Adipocyte (in vitro differentiated cells): ENCODE results near the gene RFXAP.
A peak's percentile ranks its signal among the peaks of the same experiment; 100 is the strongest.
"Not testable (repeated sequence)": the region's sequence is repeated elsewhere in the genome, so short reads cannot be mapped to it uniquely, and the experiment has no call there.

Experiments
- DNase-seq: peaks from one replicate; pipeline ENCODE4 v3.0.0-alpha.2; 2015; ENCODE audit warnings: low read depth
- H3K27me3 ChIP-seq: replicated peaks from 2 replicates; pipeline ENCODE4 v1.7.0; 2013; ENCODE audit warnings: mild to moderate bottlenecking, low read length, moderate library complexity; ENCODE audit not compliant: control insufficient read depth, insufficient read depth
- H3K36me3 ChIP-seq: 2 replicates; pipeline ENCODE4 v1.7.0; 2013; ENCODE audit warnings: low read length, mild to moderate bottlenecking, moderate library complexity; ENCODE audit not compliant: control insufficient read depth, insufficient read depth, severe bottlenecking
- H3K4me1 ChIP-seq: 2 replicates; pipeline ENCODE4 v1.7.0; 2013; ENCODE audit warnings: mild to moderate bottlenecking, low read length, moderate library complexity; ENCODE audit not compliant: control insufficient read depth, insufficient read depth
- H3K4me3 ChIP-seq: 2 replicates; pipeline ENCODE4 v1.7.0; 2013; ENCODE audit warnings: mild to moderate bottlenecking, low read length, moderate library complexity
- H3K9ac ChIP-seq: 2 replicates; pipeline ENCODE4 v1.7.0; 2013; ENCODE audit warnings: mild to moderate bottlenecking, low read length, moderate library complexity
- H3K9me3 ChIP-seq: 2 replicates; pipeline ENCODE4 v1.7.0; 2013; ENCODE audit warnings: mild to moderate bottlenecking, low read length, moderate library complexity; ENCODE audit not compliant: control insufficient read depth

The RFXAP gene

GRCh38 chr13:36818804-36819738, at the start of gene RFXAP:
Gene RFXAP, plus strand, starts transcription at chr13:36819222. Its CDS starts 136 bp downstream, at chr13:36819358.
- no peaks in the 10 kb centered on the region for H3K9me3 ChIP-seq
- peaks cover 14% of the 10 kb centered on the region for H3K4me1 ChIP-seq
- peak; percentile 95 for DNase-seq
- peak within 1 kb of the TSS; percentile 83 for H3K9ac ChIP-seq
- H3K27me3 ChIP-seq = no peaks in the 10 kb centered on the region
- peak within 1 kb of the TSS; percentile 89 for H3K4me3 ChIP-seq
- no peaks in the 10 kb centered on the region for H3K36me3 ChIP-seq

- H3K36me3 ChIP-seq = no peaks in the 10 kb centered on the region
- H3K9me3 ChIP-seq = peaks cover 7% of the 10 kb centered on the region
- H3K4me3 ChIP-seq = no peak overlapping the region
- no peak overlapping the region for H3K9ac ChIP-seq
- no peaks in the 10 kb centered on the region for H3K27me3 ChIP-seq
- no peak for DNase-seq
- H3K4me1 ChIP-seq = no peaks in the 10 kb centered on the region
Observed at GRCh38 chr13:36769545-36769944, 49.5 kb upstream of the RFXAP start.

GRCh38 chr13:36770741-36771140, 48.3 kb upstream of the RFXAP start:
- H3K4me1 ChIP-seq = peaks cover 3% of the 10 kb centered on the region
- H3K9ac ChIP-seq = no peak overlapping the region
- DNase-seq = no peak
- H3K9me3 ChIP-seq = peaks cover 7% of the 10 kb centered on the region
- no peaks in the 10 kb centered on the region for H3K36me3 ChIP-seq
- H3K4me3 ChIP-seq = no peak overlapping the region
- no peaks in the 10 kb centered on the region for H3K27me3 ChIP-seq

GRCh38 chr13:36772853-36773252, 46.2 kb upstream of the RFXAP start:
- Histone ChIP-seq H3K4me1 (peaks cover 3% of the 10 kb centered on the region), H3K36me3 (no peaks in the 10 kb centered on the region), H3K4me3 (no peak overlapping the region), H3K9me3 (no peaks in the 10 kb centered on the region), H3K9ac (no peak overlapping the region), H3K27me3 (no peaks in the 10 kb centered on the region)
- DNase-seq = no peak

GRCh38 chr13:36774931-36775330, 44.1 kb upstream of the RFXAP start:
- Histone ChIP-seq H3K9ac (no peak overlapping the region), H3K4me1 (peaks cover 3% of the 10 kb centered on the region), H3K4me3 (no peak overlapping the region), H3K27me3 (no peaks in the 10 kb centered on the region), H3K9me3 (no peaks in the 10 kb centered on the region), H3K36me3 (no peaks in the 10 kb centered on the region)
- peak; percentile 41 for DNase-seq

GRCh38 chr13:36776175-36776574, 42.8 kb upstream of the RFXAP start:
- DNase-seq = no peak
- Histone ChIP-seq H3K4me1 (peaks cover 3% of the 10 kb centered on the region), H3K4me3 (no peak overlapping the region), H3K36me3 (no peaks in the 10 kb centered on the region), H3K9me3 (no peaks in the 10 kb centered on the region), H3K9ac (no peak overlapping the region), H3K27me3 (no peaks in the 10 kb centered on the region)

GRCh38 chr13:36778083-36778671, 40.8 kb upstream of the RFXAP start:
- no peak overlapping the region for H3K4me3 ChIP-seq
- peak; percentile 69 for DNase-seq

GRCh38 chr13:36783890-36784289, 35.1 kb upstream of the RFXAP start:
- H3K4me3 ChIP-seq = no peak overlapping the region
- H3K27me3 ChIP-seq = no peaks in the 10 kb centered on the region
- no peak for DNase-seq
- no peaks in the 10 kb centered on the region for H3K36me3 ChIP-seq
- H3K9ac ChIP-seq = no peak overlapping the region
- H3K9me3 ChIP-seq = no peaks in the 10 kb centered on the region
- no peaks in the 10 kb centered on the region for H3K4me1 ChIP-seq

More at GRCh38 chr13:36778083-36778671, 40.8 kb upstream of the RFXAP start:
- no peaks in the 10 kb centered on the region for H3K27me3 ChIP-seq
- no peaks in the 10 kb centered on the region for H3K36me3 ChIP-seq
- H3K9me3 ChIP-seq = no peaks in the 10 kb centered on the region
- H3K4me1 ChIP-seq = peaks cover 3% of the 10 kb centered on the region
- H3K9ac ChIP-seq = no peak overlapping the region

- not testable (repeated sequence) for H3K36me3 ChIP-seq, H3K4me3 ChIP-seq, H3K9ac ChIP-seq, H3K4me1 ChIP-seq, DNase-seq, H3K9me3 ChIP-seq, H3K27me3 ChIP-seq
Observed at GRCh38 chr13:36786175-36786574, 32.8 kb upstream of the RFXAP start.

GRCh38 chr13:36787181-36787580, 31.8 kb upstream of the RFXAP start:
- no peak overlapping the region for H3K9ac ChIP-seq
- DNase-seq = no peak
- H3K4me1 ChIP-seq = no peaks in the 10 kb centered on the region
- H3K27me3 ChIP-seq = no peaks in the 10 kb centered on the region
- H3K9me3 ChIP-seq = no peaks in the 10 kb centered on the region
- no peak overlapping the region for H3K4me3 ChIP-seq
- H3K36me3 ChIP-seq = no peaks in the 10 kb centered on the region

GRCh38 chr13:36788276-36788675, 30.7 kb upstream of the RFXAP start:
- no peaks in the 10 kb centered on the region for H3K4me1 ChIP-seq
- no peak overlapping the region for H3K4me3 ChIP-seq
- H3K36me3 ChIP-seq = no peaks in the 10 kb centered on the region
- DNase-seq = peak; percentile 5
- no peaks in the 10 kb centered on the region for H3K27me3 ChIP-seq
- no peaks in the 10 kb centered on the region for H3K9me3 ChIP-seq
- H3K9ac ChIP-seq = no peak overlapping the region
